GM23338 (cell line): ENCODE data around the gene CLCN2. TPM values are rescaled to one million over a fixed set of nuclear protein-coding genes. Genes with fewer than 3 reads are reported as not detected.

Experiments used
- ATAC-seq: fragments of 200-7000 bp; cut with Tn5 transposase; 3 replicates; pipeline ENCODE4 v1.9.1; 2020
- DNase-seq: peaks from one replicate; pipeline ENCODE4 v3.0.0-alpha.2; 2015; ENCODE audit warnings: low spot score
- H2AFZ ChIP-seq: fragments of 200-600 bp; sonication (generic); 2 replicates; pipeline ENCODE4 v1.8.0; 2016; ENCODE audit warnings: antibody characterized with exemption, mild to moderate bottlenecking, moderate library complexity
- H3F3A ChIP-seq: fragments of 200-600 bp; sonication (generic); replicated peaks from 2 replicates; pipeline ENCODE4 v1.8.0; 2017; ENCODE audit warnings: antibody characterized with exemption, mixed run types, low read depth
- H3K27ac ChIP-seq: fragments of 200-600 bp; sonication (generic); 2 replicates; pipeline ENCODE4 v1.6.1; 2016; ENCODE audit warnings: low read depth
- H3K27me3 ChIP-seq: fragments of 200-600 bp; sonication (generic); 2 replicates; pipeline ENCODE4 v1.8.0; 2016; ENCODE audit warnings: mild to moderate bottlenecking, mixed run types, moderate library complexity; ENCODE audit not compliant: insufficient read depth
- H3K36me3 ChIP-seq: fragments of 200-600 bp; sonication (generic); 2 replicates; pipeline ENCODE4 v1.8.0; 2016; ENCODE audit warnings: mild to moderate bottlenecking; ENCODE audit not compliant: insufficient read depth
- H3K4me1 ChIP-seq: fragments of 200-600 bp; sonication (generic); 2 replicates; pipeline ENCODE4 v1.8.0; 2016; ENCODE audit warnings: mild to moderate bottlenecking, moderate library complexity; ENCODE audit not compliant: insufficient read depth
- H3K4me2 ChIP-seq: fragments of 200-600 bp; sonication (generic); 2 replicates; pipeline ENCODE4 v1.7.1; 2017; ENCODE audit warnings: mixed run types
- H3K4me3 ChIP-seq: fragments of 200-600 bp; sonication (generic); 2 replicates; pipeline ENCODE4 v1.6.1; 2016; ENCODE audit warnings: mixed run types
- H3K79me2 ChIP-seq: fragments of 200-600 bp; sonication (generic); replicated peaks from 2 replicates; pipeline ENCODE4 v1.8.0; 2017; ENCODE audit warnings: mild to moderate bottlenecking; ENCODE audit not compliant: insufficient read depth
- H3K9me2 ChIP-seq: fragments of 200-600 bp; sonication (generic); 2 replicates; pipeline ENCODE4 v1.8.0; 2017; ENCODE audit not compliant: insufficient read depth
- H4K20me1 ChIP-seq: fragments of 200-600 bp; sonication (generic); replicated peaks from 2 replicates; pipeline ENCODE4 v1.8.0; 2017; ENCODE audit warnings: mild to moderate bottlenecking; ENCODE audit not compliant: insufficient read depth
- H3K27ac Mint-ChIP-seq: 2 replicates; pipeline ENCODE4 v1.8.0; 2020; ENCODE audit warnings: inconsistent platforms, mild to moderate bottlenecking, moderate library complexity, mixed read lengths
- H3K27me3 Mint-ChIP-seq: 3 replicates; pipeline ENCODE4 v1.8.0; 2022; ENCODE audit warnings: low read depth, mild to moderate bottlenecking, moderate library complexity, mixed read lengths, inconsistent platforms; ENCODE audit not compliant: insufficient read depth, poor library complexity
- H3K36me3 Mint-ChIP-seq: 3 replicates; pipeline ENCODE4 v1.8.0; 2021; ENCODE audit warnings: low read depth, mild to moderate bottlenecking, inconsistent platforms, moderate library complexity, mixed read lengths
- H3K4me1 Mint-ChIP-seq: 3 replicates; pipeline ENCODE4 v1.8.0; 2020; ENCODE audit warnings: mild to moderate bottlenecking, inconsistent platforms, mixed read lengths
- H3K4me3 Mint-ChIP-seq: 3 replicates; pipeline ENCODE4 v1.8.0; 2021; ENCODE audit warnings: moderate library complexity, mild to moderate bottlenecking, inconsistent platforms, mixed read lengths
- H3K9me3 Mint-ChIP-seq: 3 replicates; pipeline ENCODE4 v1.8.0; 2020; ENCODE audit warnings: moderate library complexity, mild to moderate bottlenecking, inconsistent platforms, mixed read lengths
- ETS1 ChIP-seq: IDR thresholded peaks from 2 replicates; pipeline ENCODE4 v1.6.1; 2016; ENCODE audit warnings: antibody characterized with exemption
- EZH2 ChIP-seq: fragments of 200-600 bp; sonication (generic); IDR thresholded peaks from one replicate; pipeline ENCODE4 v1.8.0; 2017; ENCODE audit warnings: antibody characterized with exemption, mild to moderate bottlenecking, low read depth; ENCODE audit not compliant: unreplicated experiment
- EZH2phosphoT487 ChIP-seq: fragments of 200-600 bp; sonication (generic); IDR thresholded peaks from one replicate; pipeline ENCODE4 v1.8.1; 2018; ENCODE audit warnings: antibody characterized with exemption; ENCODE audit not compliant: unreplicated experiment
- POLR2AphosphoS5 ChIP-seq: IDR thresholded peaks from 2 replicates; pipeline ENCODE4 v1.6.1; 2016; ENCODE audit warnings: antibody characterized with exemption, low read depth
- REST ChIP-seq: IDR thresholded peaks from one replicate; pipeline ENCODE4 v1.6.1; 2018; ENCODE audit warnings: antibody characterized with exemption; ENCODE audit not compliant: unreplicated experiment
- STAT1 ChIP-seq: IDR thresholded peaks from one replicate; pipeline ENCODE4 v1.6.1; 2016; ENCODE audit warnings: antibody characterized with exemption; ENCODE audit not compliant: unreplicated experiment
- ZNF114 ChIP-seq: fragments of 250-450 bp; sonication (Bioruptor Pico); IDR thresholded peaks from 2 replicates; pipeline ENCODE4 v1.5.0; 2020; ENCODE audit warnings: mild to moderate bottlenecking, moderate library complexity
- ZNF331 ChIP-seq: fragments of 250-450 bp; sonication (Bioruptor Pico); IDR thresholded peaks from 2 replicates; pipeline ENCODE4 v1.5.0; 2020; ENCODE audit warnings: low read depth, mild to moderate bottlenecking, moderate library complexity
- polyA plus RNA-seq: library from polyadenylated mRNA; unstranded; fragments of >200 nt; fragmentation: Nextera tagmentation; extraction: Ambion mirVana; gene quantifications from 2 replicates; pipeline ENCODE4 v1.2.1, GENCODE V29; 2016
- total RNA-seq: library from RNA; depleted of rRNA; stranded (reverse); fragments of >200 nt; shearing (Covaris generic); gene quantifications from 2 replicates; pipeline ENCODE4 v1.2.3, GENCODE V29; 2014
- TF ChIP-seq, protein P1 (sequence below), 2 experiments: fragments of 200-600 bp in 1 of 2; sonication (generic) in 1 of 2; conservative IDR thresholded peaks; 2 replicates each; pipeline versions ENCODE4 v1.5.1 to v1.6.1; 2016 to 2017; ENCODE audit warnings: antibody characterized with exemption in 2 of 2, low read depth in 2 of 2, mild to moderate bottlenecking in 2 of 2, moderate library complexity in 1 of 2

CLCN2 gene
- total and polyA plus RNA-seq, 2 experiments from 2014 or later, result 7.0 to 9.2 TPM

DNA sequence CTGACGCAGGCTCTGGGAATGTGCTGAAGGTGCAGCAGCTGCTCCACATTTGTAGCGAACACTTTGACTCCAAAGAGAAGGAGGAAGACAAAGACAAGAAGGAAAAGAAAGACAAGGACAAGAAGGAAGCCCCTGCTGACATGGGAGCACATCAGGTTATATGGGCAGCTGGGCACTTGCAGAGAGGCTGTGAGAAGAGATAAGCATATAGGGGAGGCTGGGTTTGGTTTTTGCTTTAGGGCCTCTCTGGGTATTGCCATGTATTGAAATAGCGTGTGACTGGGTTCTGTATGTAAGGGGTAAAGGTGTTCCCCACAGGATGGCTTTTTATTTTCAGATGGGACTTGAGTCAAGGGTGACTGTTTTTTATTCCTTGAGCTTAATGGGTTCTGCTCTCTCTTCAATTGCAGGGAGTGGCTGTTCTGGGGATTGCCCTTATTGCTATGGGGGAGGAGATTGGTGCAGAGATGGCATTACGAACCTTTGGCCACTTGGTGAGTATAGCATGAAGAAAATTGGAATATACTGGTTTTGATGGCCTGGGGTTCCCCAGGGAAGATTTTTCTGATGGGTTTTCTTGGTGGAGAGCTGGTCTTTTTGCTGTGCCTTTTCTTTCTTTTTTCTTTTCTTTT, 54.9 kb downstream of the CLCN2 start (continued):
- TF ChIP-seq REST (no peak), POLR2AphosphoS5 (no peak), ETS1 (no peak), EZH2 (no peak), EZH2phosphoT487 (no peak), STAT1 (no peak), ZNF114 (CRISPR knock-in tag) (no peak)

DNA sequence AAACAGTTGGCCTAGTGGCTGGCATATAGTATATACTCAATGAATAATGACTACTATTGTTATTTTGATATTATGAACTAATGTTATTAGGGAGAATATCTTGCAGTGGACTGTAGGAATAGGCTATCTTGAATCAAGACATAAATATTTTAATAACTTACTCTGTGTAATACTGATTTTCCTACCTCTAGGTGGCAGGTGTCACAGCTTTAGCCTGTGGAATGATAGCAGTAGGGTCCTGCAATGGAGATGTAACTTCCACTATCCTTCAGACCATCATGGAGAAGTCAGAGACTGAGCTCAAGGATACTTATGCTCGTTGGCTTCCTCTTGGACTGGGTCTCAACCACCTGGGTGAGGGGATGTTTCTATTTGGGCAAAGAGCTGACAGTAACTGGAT, 55.8 kb downstream of the CLCN2 start:
- peaks cover 97% of the 10 kb centered on the region for H3K36me3 Mint-ChIP-seq
- Histone ChIP-seq H3F3A (peaks cover 15% of the 10 kb centered on the region), H2AFZ (no peak overlapping the region), H3K4me2 (no peak overlapping the region), H3K4me3 (no peak overlapping the region), H3K27ac (no peak overlapping the region), H3K4me1 (no peaks in the 10 kb centered on the region; the same call in 1 of the 2 replicates), H3K79me2 (peaks cover 27% of the 10 kb centered on the region), H3K27me3 (no peaks in the 10 kb centered on the region), H3K36me3 (peaks cover 58% of the 10 kb centered on the region), H3K9me2 (no peaks in the 10 kb centered on the region), H4K20me1 (peaks cover 24% of the 10 kb centered on the region)
- TF ChIP-seq ZNF331 (CRISPR knock-in tag), result no peak
- TF ChIP-seq, protein P1, sequence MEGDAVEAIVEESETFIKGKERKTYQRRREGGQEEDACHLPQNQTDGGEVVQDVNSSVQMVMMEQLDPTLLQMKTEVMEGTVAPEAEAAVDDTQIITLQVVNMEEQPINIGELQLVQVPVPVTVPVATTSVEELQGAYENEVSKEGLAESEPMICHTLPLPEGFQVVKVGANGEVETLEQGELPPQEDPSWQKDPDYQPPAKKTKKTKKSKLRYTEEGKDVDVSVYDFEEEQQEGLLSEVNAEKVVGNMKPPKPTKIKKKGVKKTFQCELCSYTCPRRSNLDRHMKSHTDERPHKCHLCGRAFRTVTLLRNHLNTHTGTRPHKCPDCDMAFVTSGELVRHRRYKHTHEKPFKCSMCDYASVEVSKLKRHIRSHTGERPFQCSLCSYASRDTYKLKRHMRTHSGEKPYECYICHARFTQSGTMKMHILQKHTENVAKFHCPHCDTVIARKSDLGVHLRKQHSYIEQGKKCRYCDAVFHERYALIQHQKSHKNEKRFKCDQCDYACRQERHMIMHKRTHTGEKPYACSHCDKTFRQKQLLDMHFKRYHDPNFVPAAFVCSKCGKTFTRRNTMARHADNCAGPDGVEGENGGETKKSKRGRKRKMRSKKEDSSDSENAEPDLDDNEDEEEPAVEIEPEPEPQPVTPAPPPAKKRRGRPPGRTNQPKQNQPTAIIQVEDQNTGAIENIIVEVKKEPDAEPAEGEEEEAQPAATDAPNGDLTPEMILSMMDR (conservative IDR thresholded peaks at IDR 0.05; ENCODE audit: low read depth in 2 of 2), result peak; percentile 33 to 36; a peak in 3 of 4 replicates
- H3K4me3 Mint-ChIP-seq, result no peak overlapping the region
- no peak for DNase-seq
- peaks cover 3% of the 10 kb centered on the region for H3K4me1 Mint-ChIP-seq
- ATAC-seq, result peak; percentile 47; the same call in 2 of the 3 replicates
- H3K9me3 Mint-ChIP-seq, result no peaks in the 10 kb centered on the region
- H3K27me3 Mint-ChIP-seq, result peaks cover 10% of the 10 kb centered on the region
- H3K27ac Mint-ChIP-seq, result no peak overlapping the region
